MV-4-11 (cell line): ENCODE measurements around the gene GAREM2.

ENCODE experiments used
- DNase-seq: peaks from one replicate; lab custom pipeline; 2025; lab: John Stamatoyannopoulos, UW

GAREM2 gene

GRCh38 chr2:26172871-26173775, at the start of gene GAREM2:
Gene GAREM2 (plus strand): TSS chr2:26173088. CDS start chr2:26173221, 133 bp downstream.
- no peak for DNase-seq

GRCh38 chr2:26123426-26123825, 49.5 kb upstream of the GAREM2 start:
- no peak for DNase-seq

- no peak for DNase-seq
Measured at GRCh38 chr2:26126074-26126473, 46.8 kb upstream of the GAREM2 start.

GRCh38 chr2:26128176-26128575, 44.7 kb upstream of the GAREM2 start:
- no peak for DNase-seq

- DNase-seq, result no peak
Measured at GRCh38 chr2:26130763-26131162, 42.1 kb upstream of the GAREM2 start.

- DNase-seq, result no peak
Measured at GRCh38 chr2:26136451-26136850, 36.4 kb upstream of the GAREM2 start.

GRCh38 chr2:26139269-26140183, 33.4 kb upstream of the GAREM2 start:
- DNase-seq, result no peak

GRCh38 chr2:26141145-26141769, 31.6 kb upstream of the GAREM2 start:
- DNase-seq, result no peak

- peak; percentile 65 for DNase-seq
Measured at GRCh38 chr2:26144031-26144430, 28.9 kb upstream of the GAREM2 start.

GRCh38 chr2:26144953-26145680, 27.8 kb upstream of the GAREM2 start:
- peak; percentile 45 for DNase-seq

- DNase-seq, result no peak
Measured at GRCh38 chr2:26148501-26148900, 24.4 kb upstream of the GAREM2 start.

- no peak for DNase-seq
Measured at GRCh38 chr2:26150243-26150642, 22.6 kb upstream of the GAREM2 start.

- DNase-seq, result no peak
Measured at GRCh38 chr2:26157580-26157979, 15.3 kb upstream of the GAREM2 start.

- DNase-seq, result no peak
Measured at GRCh38 chr2:26161926-26162325, 11.0 kb upstream of the GAREM2 start.

- no peak for DNase-seq
Measured at GRCh38 chr2:26162963-26163362, 9.9 kb upstream of the GAREM2 start.

GRCh38 chr2:26164231-26164630, 8.7 kb upstream of the GAREM2 start:
- DNase-seq, result no peak

GRCh38 chr2:26164641-26165211, 8.2 kb upstream of the GAREM2 start:
- DNase-seq, result no peak

- no peak for DNase-seq
Measured at GRCh38 chr2:26165403-26165802, 7.5 kb upstream of the GAREM2 start.

GRCh38 chr2:26166541-26166940, 6.3 kb upstream of the GAREM2 start:
- DNase-seq, result peak; percentile 6

GRCh38 chr2:26168785-26169184, 4.1 kb upstream of the GAREM2 start:
- no peak for DNase-seq

GRCh38 chr2:26169226-26169625, 3.7 kb upstream of the GAREM2 start:
- DNase-seq, result no peak
